ENCODE measurements around the gene MAD1L1. TPM values are rescaled to one million over a fixed set of nuclear protein-coding genes. Genes with fewer than 3 reads are reported as not detected.

Gene MAD1L1
- total RNA-seq, 6 experiments from 2014 or later, result 15.1 to 37.4 (median 20.5) TPM

DNA sequence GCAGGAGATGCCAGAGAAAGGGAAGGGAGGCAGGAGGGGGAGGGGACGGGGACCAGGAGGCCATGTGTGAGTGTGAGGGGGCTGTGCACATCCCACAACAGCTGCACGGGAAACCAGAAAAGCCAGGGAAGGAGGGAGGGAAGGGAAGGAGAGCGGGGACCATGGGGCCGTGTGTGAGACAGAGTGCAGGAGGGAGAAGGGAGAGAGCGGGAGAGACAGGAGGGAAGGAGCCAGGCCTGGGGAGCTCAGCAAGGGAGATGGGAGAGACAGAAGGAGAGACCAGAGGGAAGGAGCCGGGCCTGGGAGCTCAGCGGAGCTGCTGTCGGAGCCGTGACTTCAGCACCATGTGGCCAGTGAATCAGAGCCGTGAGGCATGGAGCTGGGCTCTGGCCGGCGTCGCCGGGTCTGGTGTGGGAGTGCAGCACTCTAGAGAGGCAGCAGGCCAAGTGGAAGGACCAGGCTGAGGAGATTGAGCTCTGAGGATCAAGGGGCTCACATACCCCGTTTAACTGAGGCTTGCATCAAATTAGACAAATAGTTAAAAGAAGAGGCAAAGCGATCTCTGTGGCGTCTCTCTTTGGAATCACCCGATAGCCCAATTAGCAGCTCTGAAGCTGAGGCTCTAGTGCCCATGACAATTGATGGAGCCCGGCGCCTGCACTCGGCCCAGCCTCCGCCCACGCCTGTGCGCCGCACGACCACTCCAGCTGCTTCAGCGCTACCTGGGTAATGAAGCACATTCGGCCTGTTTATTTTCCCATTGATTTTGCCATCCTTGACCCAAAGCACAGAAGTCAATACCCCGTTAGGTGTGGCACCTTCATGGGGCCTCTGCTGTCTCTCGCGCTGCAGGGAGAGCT is 150.4 kb downstream of the MAD1L1 start:
- H3K36me3 ChIP-seq, result no peaks in the 10 kb centered on the region
- no peak overlapping the region for H3K4me3 ChIP-seq
- H3K27ac ChIP-seq, result no peak overlapping the region
- 90% methylated on average over 20 of the region's 31 CpGs for WGBS (ENCODE audit: insufficient coverage, low coverage, low lambda C conversion rate, missing lambda C conversion rate)
- intact Hi-C loops (cut with DNase I), result no loop called here
- no peak for TF ChIP-seq POLR2A (IDR thresholded peaks at IDR 0.05)
- TF ChIP-seq CTCF (IDR thresholded peaks at IDR 0.05), result no peak
- no peaks in the 10 kb centered on the region for H3K4me1 ChIP-seq
- no peaks in the 10 kb centered on the region for H3K9me3 ChIP-seq
- no peaks in the 10 kb centered on the region for H3K27me3 ChIP-seq
- DNase-seq, result no peak
- ATAC-seq, result no peak

GRCh38 chr7:2081526-2082135 is 151.1 kb downstream of the MAD1L1 start:
- Histone ChIP-seq H3K4me1 (no peaks in the 10 kb centered on the region), H3K4me3 (no peak overlapping the region), H3K9me3 (no peaks in the 10 kb centered on the region), H3K27ac (no peak overlapping the region), H3K36me3 (no peaks in the 10 kb centered on the region), H3K27me3 (no peaks in the 10 kb centered on the region)
- 91% methylated on average over 4 of the region's 24 CpGs for WGBS (ENCODE audit: insufficient coverage, low coverage, low lambda C conversion rate, missing lambda C conversion rate)
- intact Hi-C loops (cut with DNase I), result no loop called here
- no peak for ATAC-seq
- no peak for DNase-seq
- TF ChIP-seq POLR2A (IDR thresholded peaks at IDR 0.05) (no peak), CTCF (IDR thresholded peaks at IDR 0.05) (no peak)

DNA sequence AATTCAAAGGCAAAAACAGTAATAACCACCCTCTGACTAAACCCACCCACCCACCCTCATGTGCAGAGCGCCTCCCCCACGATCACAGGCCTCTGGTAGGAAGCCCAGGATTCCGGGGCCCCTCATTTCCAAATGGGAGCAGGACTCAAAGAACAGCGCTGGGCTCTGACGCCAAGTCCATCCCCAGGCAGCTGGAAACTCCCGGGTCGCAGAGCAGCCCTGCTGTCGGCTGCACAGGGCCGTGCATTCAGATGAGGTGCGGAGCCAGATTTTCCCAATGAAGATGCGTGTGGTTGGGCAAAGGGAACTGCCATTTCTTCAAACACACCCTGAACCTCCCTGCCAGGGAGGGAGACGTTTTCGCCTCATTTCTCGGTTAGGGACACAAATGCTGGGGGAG is 152.3 kb downstream of the MAD1L1 start:
- H3K4me1 ChIP-seq, result no peaks in the 10 kb centered on the region
- DNase-seq, result no peak
- H3K36me3 ChIP-seq, result no peaks in the 10 kb centered on the region
- intact Hi-C loops (cut with DNase I), result no loop called here
- no peaks in the 10 kb centered on the region for H3K27me3 ChIP-seq
- ATAC-seq, result no peak
- TF ChIP-seq CTCF (IDR thresholded peaks at IDR 0.05), result no peak
- TF ChIP-seq POLR2A (IDR thresholded peaks at IDR 0.05), result no peak
- no peak overlapping the region for H3K4me3 ChIP-seq
- no peak overlapping the region for H3K27ac ChIP-seq
- 93% methylated on average over 5 of the region's 14 CpGs for WGBS (ENCODE audit: insufficient coverage, low coverage, low lambda C conversion rate, missing lambda C conversion rate)
- no peaks in the 10 kb centered on the region for H3K9me3 ChIP-seq

DNA sequence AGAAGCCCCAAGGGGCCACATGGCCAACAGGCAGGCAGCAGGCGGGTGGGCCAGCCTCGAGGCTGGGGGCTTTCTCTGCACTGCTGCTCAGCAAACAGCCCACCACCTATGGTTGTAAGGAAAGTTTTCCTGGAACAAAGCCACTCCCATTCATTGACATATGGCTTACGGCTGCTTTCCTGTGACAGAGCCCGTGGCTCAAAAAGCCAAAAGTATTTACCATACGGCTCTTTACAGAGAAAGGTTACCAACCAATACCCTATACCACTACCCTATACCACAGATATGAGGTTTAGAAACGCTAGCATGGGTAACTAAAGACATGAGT is 152.7 kb downstream of the MAD1L1 start:
- DNase-seq (no peak), ATAC-seq (no peak)
- H3K36me3 ChIP-seq, result no peaks in the 10 kb centered on the region
- WGBS (ENCODE audit: insufficient coverage, low coverage, low lambda C conversion rate, missing lambda C conversion rate), result 89% methylated on average over 3 of the region's 6 CpGs
- intact Hi-C loops (cut with DNase I), result no loop called here
- no peaks in the 10 kb centered on the region for H3K4me1 ChIP-seq
- H3K27ac ChIP-seq, result no peak overlapping the region
- H3K4me3 ChIP-seq, result no peak overlapping the region
- no peak for TF ChIP-seq CTCF (IDR thresholded peaks at IDR 0.05)
- no peak for TF ChIP-seq POLR2A (IDR thresholded peaks at IDR 0.05)
- no peaks in the 10 kb centered on the region for H3K9me3 ChIP-seq
- H3K27me3 ChIP-seq, result no peaks in the 10 kb centered on the region
